Activated CD8-positive, alpha-beta memory T cell treated with anti-CD3 and anti-CD28 coated beads for 48 hours (primary cell): ENCODE measurements around the gene PRCC.

Source experiments
- DNase-seq, 3 experiments: peaks; one replicate each; pipeline ENCODE4 v3.0.0-alpha.2; 2020; ENCODE audit warnings: low read depth in 2 of 3, low spot score in 2 of 3

The PRCC gene

DNA sequence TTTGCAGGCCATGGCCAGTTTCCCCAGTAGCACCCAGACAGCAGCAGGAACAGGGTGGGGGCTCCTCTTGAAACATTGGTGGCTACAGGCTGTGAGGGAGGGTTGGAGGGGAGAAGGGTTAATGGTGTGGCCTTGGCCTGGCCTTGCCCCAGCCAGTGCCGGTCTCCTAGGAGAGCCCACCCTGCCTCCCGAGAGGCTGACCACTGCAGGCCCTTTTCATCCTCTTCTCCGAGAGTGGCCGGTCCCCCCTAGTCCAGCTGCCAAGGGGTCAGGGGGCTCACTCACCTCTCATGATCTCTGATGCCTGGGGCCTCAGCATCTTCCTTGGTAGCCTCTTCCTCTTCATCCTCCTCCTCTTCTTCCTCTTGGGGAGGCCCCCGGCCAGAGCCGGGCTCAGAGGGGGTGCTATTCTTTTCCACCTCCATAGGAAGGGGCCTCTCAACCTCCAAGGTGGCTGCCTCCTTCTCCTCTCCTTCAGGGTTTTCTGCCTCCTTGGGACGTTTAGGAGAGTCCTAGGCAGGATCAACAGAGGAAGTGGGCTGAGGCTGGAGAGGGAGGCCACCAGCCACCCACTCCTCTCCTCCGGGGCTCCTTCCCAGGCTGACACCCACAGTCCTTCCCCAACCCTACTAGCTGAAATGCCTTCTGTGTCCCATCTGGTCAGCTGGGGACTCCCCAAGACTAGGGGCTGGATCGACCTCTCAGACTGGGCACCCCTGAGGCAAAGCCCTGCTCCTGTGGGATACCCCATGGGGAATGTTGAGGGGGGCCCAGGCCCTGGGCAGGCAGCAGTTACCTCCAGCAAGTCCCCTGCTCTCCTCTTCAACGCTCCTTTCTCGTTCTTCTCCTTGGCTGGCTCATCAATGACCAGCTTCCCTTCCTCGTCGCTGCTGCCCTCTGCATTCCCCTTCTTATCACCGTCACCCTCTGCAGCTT is 23.7 kb upstream of the PRCC start:
- DNase-seq, result no peak

DNA sequence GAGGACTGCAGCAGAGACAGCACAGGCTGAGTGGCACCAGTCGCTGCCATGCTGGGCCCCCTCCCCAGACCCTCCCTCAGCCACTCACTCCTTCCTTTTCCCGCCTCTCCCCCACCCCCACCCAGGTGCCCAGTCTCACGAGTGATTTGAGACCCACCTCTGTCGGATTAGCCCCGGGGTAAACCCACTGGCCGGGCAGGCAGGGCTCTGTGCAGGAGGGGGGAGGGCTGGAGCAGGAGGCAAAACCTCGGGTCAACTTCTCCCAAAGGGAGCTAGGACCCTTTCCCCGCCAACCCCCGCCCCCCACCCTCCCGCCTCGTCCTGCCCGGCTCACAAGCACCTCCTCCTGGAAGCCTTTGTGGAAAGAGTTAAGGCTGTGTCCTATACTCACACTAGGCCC is 23.0 kb upstream of the PRCC start:
- DNase-seq, result no peak

DNA sequence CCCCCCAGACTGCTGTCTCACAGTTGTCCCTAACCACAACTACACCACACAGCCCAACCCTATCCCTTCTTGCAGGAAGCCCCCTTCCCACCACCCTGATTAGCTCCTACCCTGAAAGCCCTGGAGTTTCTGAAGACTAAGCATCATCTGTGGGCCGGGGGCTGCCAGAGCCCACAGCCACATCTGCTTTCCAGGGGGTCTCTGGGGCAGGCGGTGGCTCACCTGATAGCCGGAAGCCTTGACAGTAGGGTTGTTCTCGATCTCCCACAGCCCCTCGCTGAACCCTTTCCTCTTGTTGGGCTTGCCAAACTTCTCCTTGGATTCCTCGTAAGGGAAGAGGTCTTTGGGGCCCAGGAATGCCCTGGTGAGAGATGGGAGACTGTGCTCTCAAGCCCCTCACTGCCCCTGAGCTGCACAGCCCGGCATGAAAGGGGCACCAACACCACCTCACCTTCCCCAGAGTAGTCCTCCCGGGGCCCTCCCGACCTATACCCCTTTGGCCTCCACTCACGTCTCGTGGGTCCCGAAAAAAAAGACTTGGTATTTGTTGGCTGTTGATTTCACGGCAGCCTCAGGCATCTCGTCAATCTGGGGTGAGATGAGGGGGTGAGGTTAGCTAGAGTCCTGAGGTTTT is 22.4 kb upstream of the PRCC start:
- no peak for DNase-seq

DNA sequence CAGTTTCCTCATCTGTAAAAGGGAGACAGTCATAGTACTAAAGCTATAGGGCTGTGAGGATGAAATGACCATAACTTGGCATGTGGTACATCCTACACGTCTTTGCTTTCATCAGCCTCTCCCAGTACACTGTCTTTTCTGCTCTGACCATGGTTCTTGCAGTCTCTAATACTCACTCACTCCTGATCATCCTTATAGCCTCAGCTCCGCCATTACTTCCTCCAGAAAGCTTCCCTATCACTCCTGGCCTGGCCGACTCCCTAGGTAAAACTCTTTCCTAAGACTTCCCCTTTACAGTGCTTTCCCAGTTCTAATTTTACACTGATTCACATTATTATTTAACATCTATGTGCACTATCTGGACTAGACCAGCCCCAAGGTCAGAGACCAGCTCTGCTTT is 21.5 kb upstream of the PRCC start:
- no peak for DNase-seq

DNA sequence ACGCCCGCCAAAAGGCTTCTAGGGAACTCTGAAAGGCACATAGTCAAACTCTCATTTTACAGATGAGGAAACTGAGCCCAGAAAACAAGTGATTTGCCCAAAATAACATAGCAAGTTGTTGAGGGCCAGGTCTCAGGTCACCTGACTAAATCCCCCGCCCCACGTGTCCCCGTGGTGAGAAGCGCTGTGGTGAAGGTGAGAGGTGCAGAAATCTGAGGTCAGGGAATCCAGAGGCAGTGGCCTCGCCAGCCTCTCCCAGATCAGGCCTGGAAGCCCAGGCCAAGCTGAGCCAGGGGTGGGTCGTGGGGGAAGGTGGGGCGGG is 21.0 kb upstream of the PRCC start:
- no peak for DNase-seq

DNA sequence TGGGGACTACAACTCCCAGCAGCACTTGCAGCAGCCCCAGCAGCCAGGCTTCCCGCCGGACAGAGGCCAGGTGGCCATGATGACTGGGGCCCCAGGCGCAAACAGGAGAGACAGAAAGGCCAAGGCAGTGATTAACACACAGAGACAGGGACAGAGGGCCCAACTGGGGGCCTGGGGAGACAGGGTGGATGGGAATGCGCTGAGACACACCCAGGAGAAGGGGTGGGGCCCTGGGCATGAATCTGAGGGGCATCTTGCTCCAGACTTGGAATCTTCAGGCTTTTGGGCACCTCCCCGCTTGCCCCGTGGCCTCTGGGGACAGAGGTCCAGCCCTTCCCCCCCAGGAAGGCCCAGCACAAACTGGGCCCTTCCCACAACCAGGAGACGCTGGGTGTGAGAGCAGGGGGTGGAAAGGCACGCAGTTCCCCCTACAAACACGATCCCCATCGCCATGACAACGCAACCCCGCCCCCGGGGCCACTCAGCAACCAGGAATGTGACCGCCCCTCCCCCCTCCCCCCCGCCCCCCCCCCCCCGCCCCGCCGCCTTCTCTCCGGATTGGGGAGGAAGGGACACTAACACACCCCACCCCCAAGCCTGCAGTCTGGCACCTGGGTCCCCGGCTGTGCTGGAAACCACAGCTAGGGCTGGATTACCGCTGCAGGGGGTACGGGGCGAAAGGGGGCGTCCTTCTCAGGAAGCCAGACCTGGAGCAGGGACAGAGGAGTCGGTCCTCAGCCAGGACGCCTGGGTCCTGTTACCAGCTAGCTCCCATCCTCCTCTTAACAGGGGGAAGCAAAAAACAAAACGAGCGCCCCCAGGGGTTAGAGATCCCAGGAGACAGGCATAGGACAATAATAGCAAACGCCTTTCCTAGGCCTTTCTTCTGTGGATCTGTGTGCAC is 20.4 kb upstream of the PRCC start:
- no peak for DNase-seq

DNA sequence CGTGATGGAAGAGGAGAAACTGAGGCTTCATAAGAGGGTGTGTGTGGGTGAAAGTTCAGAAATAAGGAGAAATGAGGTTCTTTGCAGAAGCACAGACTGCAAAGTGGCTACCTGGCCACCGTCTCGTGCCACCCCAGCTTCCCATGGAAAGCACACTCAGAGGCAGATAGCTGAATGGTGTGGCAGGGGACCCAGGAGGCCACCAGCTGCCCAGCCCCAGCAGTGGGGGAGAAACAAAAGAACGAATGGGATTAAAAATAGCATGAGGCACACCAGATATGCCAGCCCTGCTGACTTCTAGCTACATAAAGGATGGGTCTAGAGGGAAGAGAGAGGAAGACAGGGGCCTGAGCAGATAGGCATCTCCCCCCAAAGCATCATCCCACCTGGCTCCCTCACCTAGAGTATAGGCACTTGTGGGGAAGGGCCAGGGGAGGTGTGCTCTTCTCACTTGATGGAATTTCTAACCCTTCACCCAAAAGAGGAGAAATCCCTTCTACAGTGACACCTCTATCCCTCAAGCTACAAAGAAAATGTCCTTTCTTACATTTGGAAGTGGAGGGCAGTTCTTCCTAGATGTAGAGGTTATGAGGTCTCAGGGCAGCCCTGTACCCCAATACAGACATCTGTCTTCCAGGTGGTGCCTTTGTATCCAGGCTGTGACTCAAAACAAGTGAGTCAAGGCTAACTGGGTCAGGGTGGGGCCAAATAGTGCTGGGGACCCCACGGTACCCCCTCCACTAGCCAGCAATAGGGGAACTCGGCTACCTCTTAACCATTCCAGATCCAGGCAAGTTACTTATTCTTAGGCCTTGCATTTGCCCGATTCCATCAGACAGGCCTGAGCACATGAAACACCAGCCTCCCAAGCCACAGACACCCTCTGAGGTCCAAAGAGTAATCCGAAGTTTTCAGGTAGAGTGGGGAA is 19.3 kb upstream of the PRCC start:
- no peak for DNase-seq

DNA sequence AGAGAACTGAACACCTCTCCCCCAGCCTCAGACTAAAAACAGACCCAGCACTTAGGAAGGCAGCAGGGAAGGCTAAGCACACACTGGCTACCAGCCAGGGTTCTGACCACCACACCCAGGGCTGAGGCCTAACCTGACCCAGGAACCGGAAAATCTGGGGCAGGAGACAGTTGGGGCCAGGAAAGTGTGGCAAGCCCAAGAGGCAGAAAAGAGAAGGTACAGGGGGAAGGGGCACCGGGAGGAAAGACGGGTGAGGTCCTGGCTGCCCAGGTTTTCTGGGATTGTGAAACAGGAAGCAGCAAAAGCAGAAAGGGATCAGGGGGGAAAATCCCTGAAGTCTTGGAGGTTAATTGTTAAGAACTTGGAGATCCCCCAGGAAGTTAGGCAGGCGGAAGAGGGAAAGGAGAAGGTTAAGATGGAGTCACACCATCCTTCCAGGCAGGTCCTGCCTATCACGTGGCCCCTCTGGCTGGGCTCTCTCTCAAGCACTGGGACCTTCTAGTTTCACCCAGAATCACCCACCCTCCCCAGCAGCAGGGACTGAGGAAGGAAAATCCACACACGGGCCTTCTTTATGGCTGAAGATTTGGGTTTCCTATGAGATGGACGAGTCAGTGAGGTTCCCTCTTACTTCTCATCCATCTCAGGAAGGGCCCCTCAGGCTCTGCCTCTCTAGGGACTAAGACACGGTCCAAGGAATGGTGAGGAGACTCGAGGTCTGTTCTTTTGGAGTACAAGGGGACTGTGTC is 18.5 kb upstream of the PRCC start:
- DNase-seq, result no peak

DNA sequence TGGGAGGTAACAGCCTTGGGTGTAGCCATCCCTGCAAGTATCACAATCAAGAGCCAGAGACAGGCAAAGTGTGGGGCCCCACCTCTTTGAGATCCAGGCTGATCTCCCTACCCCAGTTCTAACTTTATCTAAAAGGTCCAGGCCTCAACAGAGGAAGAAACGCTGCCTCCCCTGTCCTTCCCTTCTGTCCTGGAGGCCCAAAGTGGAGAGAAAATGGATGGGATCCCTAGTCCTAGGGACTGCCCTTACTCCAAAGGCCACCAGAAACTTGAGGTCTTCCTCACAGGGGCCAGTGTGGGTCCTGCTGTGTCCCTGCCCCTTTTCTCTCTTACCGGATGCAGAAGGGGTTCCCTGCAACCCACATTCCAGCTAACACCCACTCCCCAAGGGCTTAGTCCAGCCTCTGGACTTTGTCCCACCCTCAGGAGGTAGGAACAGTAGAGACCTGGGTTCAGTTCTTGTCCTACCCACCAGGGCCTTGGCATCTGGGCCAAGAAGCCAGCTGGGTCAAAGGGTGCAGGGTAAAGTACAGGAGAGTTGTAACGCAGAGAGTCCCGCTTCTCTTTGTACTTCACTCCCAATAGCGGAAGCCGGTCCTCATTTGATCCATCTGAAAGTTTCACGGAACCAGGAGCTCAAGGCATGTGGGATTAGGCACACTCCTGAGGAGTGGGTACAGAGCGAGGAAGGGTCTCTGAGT is 17.8 kb upstream of the PRCC start:
- DNase-seq, result no peak

DNA sequence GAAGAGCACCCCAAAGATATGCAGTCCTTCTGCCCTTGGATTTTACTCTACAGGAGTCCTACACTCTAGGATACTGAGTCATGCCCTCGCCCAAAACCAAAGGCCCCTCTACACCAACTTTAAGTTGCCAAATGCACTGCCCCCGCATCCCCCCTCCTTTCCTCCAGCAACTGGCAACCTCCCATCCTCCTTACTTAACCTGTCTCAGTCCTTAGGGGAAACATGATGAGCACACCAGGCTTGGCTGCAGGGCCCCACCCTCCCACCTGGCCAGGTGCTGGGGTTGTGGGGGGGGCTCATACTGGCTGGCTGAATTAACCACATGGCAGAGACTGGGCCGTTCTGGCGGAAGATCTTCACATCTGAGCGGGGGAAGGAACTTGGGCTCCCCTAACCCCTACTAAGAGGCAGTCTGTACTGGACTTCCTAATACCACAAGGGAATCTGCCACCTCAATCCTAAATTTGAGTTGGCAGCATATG is 17.1 kb upstream of the PRCC start:
- no peak for DNase-seq

DNA sequence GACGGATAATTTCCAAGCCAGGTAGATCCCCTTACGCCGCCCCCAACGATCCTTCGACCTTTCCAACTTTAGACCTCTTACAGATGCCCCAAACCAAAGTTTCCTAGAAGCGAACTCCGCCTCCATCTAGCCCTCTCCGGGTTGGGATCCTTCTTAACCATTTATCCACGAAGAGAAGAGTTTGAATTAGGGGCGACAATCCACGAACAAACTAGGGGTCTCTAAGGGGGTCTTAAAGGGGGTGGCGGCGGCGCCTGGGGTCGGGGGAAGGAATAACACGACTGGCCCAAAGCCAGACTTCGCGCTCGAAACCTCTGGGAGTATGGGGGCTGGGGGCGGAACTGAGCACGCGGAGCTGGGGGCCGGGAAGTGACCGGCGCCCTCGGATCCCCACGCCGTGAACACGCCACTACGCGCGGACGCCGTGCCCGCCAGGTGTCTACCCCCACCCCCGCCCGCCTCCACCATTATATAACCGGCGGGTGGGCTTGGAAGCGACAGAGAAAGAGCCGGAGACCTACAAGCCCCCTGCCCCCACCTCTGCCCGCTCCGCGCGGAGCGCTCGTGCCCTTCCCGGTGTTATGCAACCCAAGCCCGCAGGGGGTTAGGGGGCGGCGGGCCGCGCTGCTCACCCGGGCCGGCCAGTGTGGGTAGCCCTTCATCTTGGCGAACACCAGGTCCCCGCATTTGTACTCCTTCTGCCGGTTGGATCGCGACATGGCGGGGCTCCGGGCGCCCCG is 16.5 kb upstream of the PRCC start:
- no peak for DNase-seq

DNA sequence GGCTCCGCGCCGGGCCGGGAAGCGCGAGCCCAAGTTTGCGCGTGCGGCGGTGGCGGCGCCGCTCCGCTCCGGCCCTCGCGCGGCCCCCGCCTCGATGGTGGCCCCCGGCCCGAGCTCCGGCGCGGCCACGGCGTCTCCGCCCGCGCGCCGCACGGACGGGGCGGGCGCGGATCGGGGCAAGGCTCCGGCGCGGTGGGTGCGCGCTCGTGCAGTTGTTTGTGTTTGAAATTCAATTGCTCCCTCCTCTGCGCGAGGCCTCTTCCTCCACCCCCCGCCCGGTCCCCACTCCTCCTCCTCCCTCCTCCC is 15.9 kb upstream of the PRCC start, which contains the start of gene HDGF:
Gene HDGF (minus strand): TSS at position 225 of the 306 bp plus-strand sequence. CDS start 246 bp downstream, outside the sequence.
- DNase-seq, result no peak

DNA sequence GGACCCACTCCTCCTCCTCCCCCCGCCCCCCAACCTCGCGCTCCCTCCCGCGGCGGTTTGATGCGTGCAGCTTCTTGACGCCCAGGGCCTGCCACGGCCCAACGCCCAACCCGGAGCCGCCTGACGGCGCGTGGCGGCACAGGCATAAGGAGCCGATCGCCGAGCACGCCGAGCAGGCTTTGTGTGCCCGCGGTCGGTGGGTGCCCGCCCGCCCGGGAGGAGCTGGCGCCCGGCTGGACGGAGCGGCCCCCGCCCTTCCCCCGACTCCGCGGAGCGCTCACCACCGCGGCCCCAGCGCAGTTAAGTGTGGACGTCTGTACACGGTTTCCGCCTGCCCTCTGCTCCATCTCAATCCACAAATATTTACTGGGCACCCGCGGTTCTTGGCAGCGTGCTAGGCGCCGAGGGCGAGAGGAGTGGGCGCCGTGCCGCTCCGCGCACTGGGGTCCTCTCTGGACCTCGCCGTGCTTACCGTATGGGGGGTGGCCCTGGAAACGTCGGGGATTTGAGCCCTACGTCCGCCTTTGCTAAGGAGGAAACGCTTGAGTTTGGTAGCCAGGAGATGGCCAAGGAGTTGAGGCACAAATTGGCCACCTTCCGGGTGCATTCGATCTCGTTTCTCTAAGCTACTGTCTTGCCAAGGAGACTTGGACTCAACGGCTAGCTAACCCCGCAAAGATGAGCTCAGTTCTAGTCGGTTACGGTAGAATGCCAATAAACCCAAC is 15.4 kb upstream of the PRCC start:
- peak; percentile 85 to 95 (median 91) for DNase-seq

DNA sequence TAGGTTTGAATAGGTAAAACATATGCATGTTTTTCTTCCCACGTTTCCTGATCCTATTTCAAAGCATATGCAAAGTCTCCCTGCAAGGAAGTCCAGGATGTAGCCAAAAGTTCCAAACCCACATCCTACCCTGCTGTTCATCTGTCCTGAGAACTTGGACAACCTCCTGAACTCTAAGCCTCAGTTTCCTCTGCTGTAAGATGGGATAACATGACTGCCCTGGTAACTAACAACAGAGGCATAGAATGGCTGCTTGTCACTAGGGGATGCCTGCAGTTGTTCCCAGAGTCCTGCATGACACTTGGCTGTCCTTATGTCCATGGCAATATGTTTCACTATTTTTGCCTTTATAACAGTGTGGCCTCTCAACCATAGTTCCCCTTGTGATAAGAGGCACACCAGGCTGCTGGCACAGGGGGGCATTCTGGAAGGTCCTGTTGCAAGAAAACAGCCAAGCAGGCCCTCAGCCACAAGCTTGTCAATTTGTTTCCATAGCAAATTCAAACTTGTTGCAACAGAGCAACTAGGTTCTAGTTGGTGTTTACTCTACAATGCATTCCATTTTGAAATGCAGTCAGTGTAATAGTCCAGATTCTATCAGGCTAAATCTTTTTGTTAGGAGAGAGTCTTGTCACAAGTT is 14.4 kb upstream of the PRCC start:
- no peak for DNase-seq

DNA sequence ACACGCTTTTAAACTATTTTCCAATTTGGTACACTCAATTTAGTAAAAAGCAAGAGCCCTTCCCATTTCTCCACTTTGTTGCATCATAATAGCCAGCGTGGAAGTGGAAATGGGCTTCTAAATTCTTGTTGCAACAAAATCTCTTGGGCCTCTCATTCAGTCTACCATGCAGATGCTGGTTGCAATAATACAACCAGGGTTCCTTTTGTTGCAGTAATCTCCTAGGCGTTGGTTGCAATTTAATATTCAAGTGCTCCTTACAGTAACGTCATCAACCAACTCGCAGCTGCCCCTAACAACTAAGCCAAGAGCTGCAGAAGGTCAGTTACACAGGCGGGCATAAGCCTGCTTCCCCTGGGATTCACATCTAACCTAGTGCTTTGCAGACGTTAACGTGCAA is 13.1 kb upstream of the PRCC start:
- no peak for DNase-seq

DNA sequence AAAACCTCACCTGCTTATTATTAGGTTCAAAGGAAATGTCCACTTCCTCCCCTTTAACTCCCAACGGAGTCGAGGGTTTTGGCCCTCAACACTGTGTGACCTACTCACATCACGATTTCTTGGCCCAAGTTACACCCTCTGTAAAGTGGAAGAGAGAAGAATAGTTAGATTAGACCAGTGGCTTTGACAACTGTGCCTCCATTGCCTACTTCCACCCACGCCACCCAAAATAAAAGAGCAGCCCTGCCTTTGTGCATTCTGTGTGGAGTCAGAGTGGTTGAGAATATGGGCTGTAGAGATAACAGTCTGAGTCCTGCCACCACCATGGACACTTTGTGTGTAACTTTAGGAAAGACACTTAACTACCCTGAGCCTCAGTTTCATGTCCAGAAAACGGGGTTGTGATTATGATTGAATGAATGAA is 11.8 kb upstream of the PRCC start:
- DNase-seq, result no peak

DNA sequence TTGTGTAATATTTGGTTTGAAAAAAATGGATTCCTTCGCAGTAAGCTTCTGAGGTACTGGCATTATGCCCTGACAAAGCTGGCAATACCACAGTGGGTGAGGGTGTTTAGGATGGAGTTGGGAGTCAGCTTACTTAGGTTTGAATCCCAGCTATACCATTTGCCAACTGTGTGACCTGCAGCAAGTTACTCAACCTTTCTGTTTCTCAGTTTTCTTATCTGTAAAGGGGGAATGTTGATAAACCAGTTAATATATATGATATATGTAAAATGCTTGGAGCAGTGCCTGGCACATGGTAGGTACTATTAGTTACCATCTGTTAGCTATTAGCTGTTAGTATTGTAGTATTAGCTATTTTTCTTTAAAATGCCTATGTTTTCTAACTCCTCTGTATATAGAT is 11.0 kb upstream of the PRCC start:
- DNase-seq, result no peak
